K562 (cell line): ENCODE results near the gene HAO2. TPM values are rescaled to one million over a fixed set of nuclear protein-coding genes. Genes with fewer than 3 reads are reported as not detected.

Experiments
- ATAC-seq: fragments of 200-7000 bp; cut with Tn5 transposase; 3 replicates; pipeline ENCODE4 v1.9.1; 2020; ENCODE audit warnings: moderate library complexity
- BruUV-seq: library from RNA; stranded (reverse); fragments of 400-500 nt; replicated peaks from 2 replicates; lab custom pipeline; 2021; lab: Mats Ljungman, UMichigan
- CTCF ChIA-PET: fragments of 300-600 bp; formaldehyde crosslinking; extraction: SDS; loops from one replicate; lab custom pipeline; 2021; ENCODE audit warnings: low intra/inter-chr PET ratio; lab: Yijun Ruan, JAX
- POLR2A ChIA-PET: fragments of 300-600, 350-650 bp; sonication (Branson Sonifier 250); formaldehyde crosslinking; extraction: SDS; loops from one replicate; lab custom pipeline; 2021; ENCODE audit warnings: antibody characterized with exemption, inconsistent platforms; lab: Yijun Ruan, JAX
- DNase-seq, 4 experiments: peaks; one replicate each; pipeline versions ENCODE4 v3.0.0 to v3.0.0-alpha.2; 2011 to 2018; ENCODE audit warnings: low spot score in 3 of 4, mixed read lengths in 3 of 4; ENCODE audit errors: extremely low read depth in 1 of 4
- FAIRE-seq: peaks from 2 replicates; lab custom pipeline; 2011; peaks lifted over from hg19 to GRCh38; lab: Jason Lieb, UNC
- H2AFZ ChIP-seq: 2 replicates; pipeline ENCODE4 v1.6.0; 2011; ENCODE audit warnings: low read depth, low read length, control low read depth, inconsistent platforms
- H3K27ac ChIP-seq: fragments of 200-600 bp; 3 replicates; pipeline ENCODE4 v1.8.0; 2011; ENCODE audit warnings: low read depth, mild to moderate bottlenecking, control low read depth, inconsistent platforms, low read length, moderate library complexity, mixed read lengths; ENCODE audit errors: extremely low read depth
- H3K27me3 ChIP-seq, 2 experiments: fragments of 300-600 bp in 1 of 2; 2 replicates in 1 of 2; 3 replicates in 1 of 2; pipeline versions ENCODE4 v1.6.0 to v1.8.0; 2011; ENCODE audit warnings: inconsistent platforms in 2 of 2, low read length in 2 of 2, mild to moderate bottlenecking in 1 of 2, mixed read lengths in 1 of 2, moderate library complexity in 1 of 2; ENCODE audit not compliant: control insufficient read depth in 2 of 2, insufficient read depth in 2 of 2
- H3K36me3 ChIP-seq: fragments of 300-600 bp; 3 replicates; pipeline ENCODE4 v1.8.0; 2011; ENCODE audit warnings: mild to moderate bottlenecking, low read length, inconsistent platforms; ENCODE audit not compliant: control insufficient read depth, insufficient read depth
- H3K4me1 ChIP-seq, 2 experiments: fragments of 200-600 bp in 1 of 2; replicated peaks in 1 of 2; 2 replicates in 1 of 2; 3 replicates in 1 of 2; pipeline versions ENCODE4 v1.5.1 to v1.8.0; 2011; ENCODE audit warnings: inconsistent platforms in 2 of 2, low read length in 2 of 2, mild to moderate bottlenecking in 1 of 2, mixed read lengths in 1 of 2, moderate library complexity in 1 of 2; ENCODE audit not compliant: control insufficient read depth in 2 of 2, insufficient read depth in 2 of 2
- H3K4me2 ChIP-seq: 2 replicates; pipeline ENCODE4 v1.6.1; 2011; ENCODE audit warnings: low read length, control low read depth, inconsistent platforms, mixed read lengths; ENCODE audit not compliant: insufficient read depth
- H3K4me3 ChIP-seq: fragments of 200-600 bp; sonication (generic), shearing (Covaris generic); 2 replicates; pipeline ENCODE4 v1.5.1; 2016; ENCODE audit warnings: control low read depth, inconsistent platforms
- H3K79me2 ChIP-seq: fragments of 200-600 bp; 3 replicates; pipeline ENCODE4 v1.8.0; 2011; ENCODE audit warnings: low read length, inconsistent platforms; ENCODE audit not compliant: control insufficient read depth, insufficient read depth
- H3K9ac ChIP-seq, 2 experiments: 2 replicates each; pipeline versions ENCODE4 v1.6.0 to v1.6.1; 2011; ENCODE audit warnings: low read depth in 2 of 2, low read length in 2 of 2, control low read depth in 1 of 2, inconsistent platforms in 1 of 2, mild to moderate bottlenecking in 1 of 2, mixed read lengths in 1 of 2; ENCODE audit not compliant: insufficient read depth in 1 of 2
- H3K9me1 ChIP-seq: one replicate; pipeline ENCODE4 v1.6.0; 2011; ENCODE audit warnings: inconsistent platforms, mild to moderate bottlenecking, low read length, moderate library complexity; ENCODE audit not compliant: control insufficient read depth, insufficient read depth
- H3K9me3 ChIP-seq: replicated peaks from 2 replicates; pipeline ENCODE4 v1.5.1; 2011; ENCODE audit warnings: low read depth, low read length, inconsistent platforms; ENCODE audit not compliant: control insufficient read depth, insufficient read depth
- H4K20me1 ChIP-seq: replicated peaks from 2 replicates; pipeline ENCODE4 v1.6.1; 2011; ENCODE audit warnings: low read length, inconsistent platforms, mixed read lengths; ENCODE audit not compliant: control insufficient read depth, insufficient read depth
- CBX2 ChIP-seq: fragments of 200-600 bp; sonication (generic); IDR thresholded peaks from one replicate; pipeline ENCODE4 v1.6.1; 2012; ENCODE audit warnings: mild to moderate bottlenecking, low read length, inconsistent platforms; ENCODE audit not compliant: insufficient read depth, poor library complexity, severe bottlenecking
- CBX3 ChIP-seq, 2 experiments: IDR thresholded peaks; 1 replicate in 1 of 2; 2 replicates in 1 of 2; pipeline ENCODE4 v1.6.1; 2012; ENCODE audit warnings: inconsistent platforms in 2 of 2, low read length in 2 of 2, borderline replicate concordance in 1 of 2, control low read depth in 1 of 2
- ELF2 ChIP-seq: fragments of 250-450 bp; sonication (Bioruptor Pico); IDR thresholded peaks from 2 replicates; pipeline ENCODE4 v1.5.0; 2021; ENCODE audit warnings: mild to moderate bottlenecking
- HDAC6 ChIP-seq: IDR thresholded peaks from 2 replicates; pipeline ENCODE4 v1.6.1; 2012; ENCODE audit warnings: low read depth, mild to moderate bottlenecking, control low read depth, inconsistent platforms, low read length, moderate library complexity
- HDAC8 ChIP-seq: fragments of 450-650 bp; IDR thresholded peaks from 2 replicates; pipeline ENCODE4 v1.6.1; 2016; ENCODE audit warnings: mild to moderate bottlenecking, missing genetic modification characterization, moderate library complexity, missing compliant biosample characterization
- HMGN3 ChIP-seq: IDR thresholded peaks from 2 replicates; pipeline ENCODE4 v1.6.1; 2011; ENCODE audit warnings: borderline replicate concordance, low read depth, mild to moderate bottlenecking, mixed read lengths, low read length; ENCODE audit not compliant: insufficient read length; ENCODE audit errors: extremely low read depth
- L3MBTL2 ChIP-seq: fragments of 450-650 bp; IDR thresholded peaks from 2 replicates; pipeline ENCODE4 v1.6.1; 2016; ENCODE audit warnings: mild to moderate bottlenecking, moderate library complexity
- OTX1 ChIP-seq: fragments of 450-650 bp; formaldehyde crosslinking; IDR thresholded peaks from 2 replicates; pipeline ENCODE4 v1.4.0; 2022; ENCODE audit warnings: mild to moderate bottlenecking
- RFX7 ChIP-seq: fragments of 250-450 bp; sonication (Bioruptor Pico); IDR thresholded peaks from 2 replicates; pipeline ENCODE4 v1.5.1; 2021; ENCODE audit warnings: mild to moderate bottlenecking
- SMC3 ChIP-seq: conservative IDR thresholded peaks from 2 replicates; pipeline ENCODE4 v1.6.1; 2011; ENCODE audit warnings: low read depth, low read length, improper control_type of control experiment; ENCODE audit not compliant: insufficient read depth
- WGBS: fragments of 100-300 bp; shearing (Covaris generic); methylation state at CpG from one replicate; pipeline ENCODE4 v1.1.6; 2016; ENCODE audit warnings: low coverage, mixed read lengths; ENCODE audit not compliant: insufficient coverage; ENCODE audit errors: missing lambda C conversion rate; 5-methylcytosine and 5-hydroxymethylcytosine counted together
- in situ Hi-C: fragments of 300-500 bp; cut with MboI; formaldehyde crosslinking; loops from 4 replicates; pipeline ENCODE4 v1.15.0; 2018; ENCODE audit warnings: inconsistent platforms, mixed read lengths
- intact Hi-C: fragments of 100-400 bp; cut with micrococcal nuclease; formaldehyde crosslinking; loops from 2 replicates; pipeline ENCODE4 v1.14.2; 2022
- polyA plus RNA-seq, 8 experiments: library from polyadenylated mRNA; depleted of rRNA in 4 of 8; stranded (reverse) in 5 of 8; unstranded in 3 of 8; fragments of >200 nt; fragmentation: Nextera tagmentation in 2 of 8; fragmentation: Illumina TruSeq in 1 of 8; extraction: Ambion mirVana in 2 of 8; extraction: Trizol in 1 of 8; gene quantifications; 2 replicates each; pipeline versions ENCODE4 v1.2.1 to v1.2.3, GENCODE V29; 2011 to 2014; ENCODE audit warnings: inconsistent platforms in 1 of 8, missing spikeins in 1 of 8
- total RNA-seq, 7 experiments: library from RNA; depleted of rRNA in 6 of 7; stranded (reverse); fragments of >200 nt in 6 of 7; fragmentation: Illumina TruSeq in 2 of 7; extraction: Trizol in 2 of 7; gene quantifications; 2 replicates each; pipeline versions ENCODE4 v1.2.1 to v1.2.3, GENCODE V29; 2011 to 2021; ENCODE audit warnings: low replicate concordance in 1 of 7
- TF ChIP-seq, protein P1 (sequence below): fragments of 450-650 bp; formaldehyde crosslinking; IDR thresholded peaks from 2 replicates; pipeline ENCODE4 v1.4.0; 2020; ENCODE audit warnings: mild to moderate bottlenecking, moderate library complexity
- TF ChIP-seq, protein P2 (sequence below), 3 experiments: fragments of 200-800 bp in 1 of 3; sonication (Bioruptor generic) in 1 of 3; sonication (generic) in 1 of 3; formaldehyde crosslinking in 1 of 3; IDR thresholded peaks; 2 replicates each; pipeline versions ENCODE4 v1.6.1 to v1.8.0; 2016 to 2022; ENCODE audit warnings: mild to moderate bottlenecking in 2 of 3, missing compliant biosample characterization in 2 of 3, missing genetic modification characterization in 2 of 3, missing genetic modification reagents in 1 of 3

HAO2 gene
- total and polyA plus RNA-seq, 9 of the 15 experiments (the other 6 are each of a cell fraction or from before 2014, with no cell fraction given): not detected

DNA sequence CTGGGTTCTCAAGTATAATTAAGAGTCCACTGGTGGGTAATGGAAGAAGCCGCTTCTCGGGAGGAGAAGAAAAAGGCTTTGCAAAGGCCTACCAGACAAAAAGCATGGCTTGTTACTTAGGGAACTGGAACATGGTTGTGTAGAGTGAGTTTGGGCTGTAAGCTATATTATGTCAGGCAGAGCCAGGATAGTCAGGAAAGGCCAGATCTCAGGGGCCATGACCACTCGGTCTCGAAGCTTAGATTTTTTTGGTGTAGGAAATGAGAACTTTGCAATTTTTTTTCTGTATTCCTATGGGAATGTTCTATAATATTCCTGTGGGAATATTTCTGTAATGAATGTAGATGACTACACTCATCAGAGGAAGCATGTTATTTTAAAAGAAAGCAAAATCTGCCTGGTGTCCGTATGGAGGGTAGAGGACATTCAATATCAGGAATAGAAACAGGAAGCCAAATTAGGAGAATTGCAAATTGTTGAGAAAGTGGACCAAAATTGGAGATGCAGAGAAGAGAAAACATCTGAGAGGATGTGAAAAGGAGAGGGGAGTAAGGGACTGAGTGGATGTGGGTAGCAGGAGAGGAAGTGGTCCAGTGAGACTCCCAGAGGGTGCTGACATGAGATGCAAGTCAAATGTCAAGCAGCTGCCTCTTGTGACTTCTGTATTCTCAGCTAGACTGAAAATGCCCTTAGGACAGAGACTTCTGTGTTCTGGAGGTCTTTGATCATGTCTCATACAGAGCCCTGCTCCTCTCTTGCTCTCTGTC is 45.2 kb upstream of the HAO2 start (continued):
- no peak for TF ChIP-seq HMGN3
- TF ChIP-seq, protein P1, sequence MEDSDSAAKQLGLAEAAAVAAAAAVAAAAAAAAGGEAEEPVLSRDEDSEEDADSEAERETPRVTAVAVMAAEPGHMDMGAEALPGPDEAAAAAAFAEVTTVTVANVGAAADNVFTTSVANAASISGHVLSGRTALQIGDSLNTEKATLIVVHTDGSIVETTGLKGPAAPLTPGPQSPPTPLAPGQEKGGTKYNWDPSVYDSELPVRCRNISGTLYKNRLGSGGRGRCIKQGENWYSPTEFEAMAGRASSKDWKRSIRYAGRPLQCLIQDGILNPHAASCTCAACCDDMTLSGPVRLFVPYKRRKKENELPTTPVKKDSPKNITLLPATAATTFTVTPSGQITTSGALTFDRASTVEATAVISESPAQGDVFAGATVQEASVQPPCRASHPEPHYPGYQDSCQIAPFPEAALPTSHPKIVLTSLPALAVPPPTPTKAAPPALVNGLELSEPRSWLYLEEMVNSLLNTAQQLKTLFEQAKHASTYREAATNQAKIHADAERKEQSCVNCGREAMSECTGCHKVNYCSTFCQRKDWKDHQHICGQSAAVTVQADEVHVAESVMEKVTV (CRISPR knock-in tag): no peak
- no peak for TF ChIP-seq CBX2
- TF ChIP-seq OTX1 (CRISPR knock-in tag): no peak

DNA sequence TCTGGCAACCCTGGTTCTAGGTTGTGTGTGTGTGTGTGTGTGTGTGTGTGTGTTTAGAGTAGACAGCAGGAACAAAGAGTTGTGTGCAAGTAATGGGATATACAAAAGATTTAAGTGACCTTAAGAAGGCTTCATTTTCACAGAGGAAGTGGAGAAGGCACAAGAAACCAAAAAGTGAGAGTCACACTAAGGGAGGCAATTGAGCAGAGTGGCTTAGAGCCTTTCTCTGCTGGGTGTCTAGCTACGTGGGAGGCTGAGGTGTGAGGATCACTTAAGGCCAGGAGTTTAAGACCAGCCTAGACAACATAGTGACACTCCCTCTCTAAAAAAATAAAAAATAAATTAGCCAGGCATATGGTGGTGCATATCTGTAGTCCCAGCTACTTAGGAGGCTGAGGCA is 44.4 kb upstream of the HAO2 start:
- FAIRE-seq (no peak), DNase-seq (no peak), ATAC-seq (no peak)
- Histone ChIP-seq H3K27ac (no peak overlapping the region), H3K9me3 (no peaks in the 10 kb centered on the region), H3K27me3 (peaks cover 11 to 16% of the 10 kb centered on the region in 2 experiments; a peak in 3 of 5 replicates), H2AFZ (no peak overlapping the region), H3K79me2 (no peaks in the 10 kb centered on the region), H3K4me1 (peaks cover 0 to 5% of the 10 kb centered on the region in 2 experiments; a peak in 1 of 5 replicates), H3K36me3 (no peaks in the 10 kb centered on the region), H3K9me1 (no peaks in the 10 kb centered on the region), H3K4me3 (no peak overlapping the region), H4K20me1 (no peaks in the 10 kb centered on the region), H3K9ac (no peak overlapping the region), H3K4me2 (no peak overlapping the region)
- TF ChIP-seq SMC3 (no peak), CBX3 (IDR thresholded peaks at IDR 0.05; ENCODE audit: borderline replicate concordance in 1 of 2, low read length in 2 of 2) (no peak), HDAC8 (tag) (no peak), ELF2 (no peak), L3MBTL2 (no peak), RFX7 (CRISPR knock-in tag) (no peak), HDAC6 (no peak)
- TF ChIP-seq, protein P2, sequence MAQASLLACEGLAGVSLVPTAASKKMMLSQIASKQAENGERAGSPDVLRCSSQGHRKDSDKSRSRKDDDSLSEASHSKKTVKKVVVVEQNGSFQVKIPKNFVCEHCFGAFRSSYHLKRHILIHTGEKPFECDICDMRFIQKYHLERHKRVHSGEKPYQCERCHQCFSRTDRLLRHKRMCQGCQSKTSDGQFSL (CRISPR knock-in tag; IDR thresholded peaks at IDR 0.05): no peak
- TF ChIP-seq, protein P2 (tag; IDR thresholded peaks at IDR 0.05): no peak
- intact Hi-C loops (no loop called here), in situ Hi-C loops (no loop called here)
- no TSS peak for BruUV-seq
- POLR2A ChIA-PET: no interaction called here
- CTCF ChIA-PET: no interaction called here
- 6% methylated on average over 1 of the region's 1 CpG for WGBS
